ENCODE data around the gene NUB1.
A peak's percentile ranks its signal among the peaks of the same experiment; 100 is the strongest.

Gene NUB1

GRCh38 chr7:151315038-151315655 is 26.5 kb upstream of the NUB1 start:
- peak; percentile 75 for DNase-seq

GRCh38 chr7:151316896-151317295 is 24.7 kb upstream of the NUB1 start:
- DNase-seq = no peak

GRCh38 chr7:151317936-151318335 is 23.7 kb upstream of the NUB1 start:
- DNase-seq = no peak

- no peak for DNase-seq
Measured at GRCh38 chr7:151319189-151319588, 22.4 kb upstream of the NUB1 start.

GRCh38 chr7:151320263-151320845 is 21.3 kb upstream of the NUB1 start:
- DNase-seq = no peak

GRCh38 chr7:151321341-151321740 is 20.3 kb upstream of the NUB1 start:
- no peak for DNase-seq

DNA sequence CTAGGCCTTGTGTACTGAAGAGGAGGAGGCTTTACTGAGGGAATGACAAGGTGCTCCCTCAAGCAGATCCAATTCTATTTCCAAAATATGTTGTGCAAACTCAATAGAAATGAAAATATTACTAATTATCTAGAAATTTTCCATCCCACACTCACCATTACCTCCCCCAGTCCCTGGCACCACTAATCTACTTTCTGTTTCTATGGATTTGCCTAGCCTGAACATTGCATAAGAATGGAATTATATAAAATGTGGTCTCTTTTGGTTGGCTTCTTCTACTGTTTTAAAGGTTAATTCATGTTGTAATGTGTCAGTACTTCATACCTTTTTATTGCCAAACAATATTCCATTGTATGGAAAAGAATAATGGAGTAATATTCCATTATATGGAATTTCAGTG is 18.7 kb upstream of the NUB1 start:
- DNase-seq = no peak

DNA sequence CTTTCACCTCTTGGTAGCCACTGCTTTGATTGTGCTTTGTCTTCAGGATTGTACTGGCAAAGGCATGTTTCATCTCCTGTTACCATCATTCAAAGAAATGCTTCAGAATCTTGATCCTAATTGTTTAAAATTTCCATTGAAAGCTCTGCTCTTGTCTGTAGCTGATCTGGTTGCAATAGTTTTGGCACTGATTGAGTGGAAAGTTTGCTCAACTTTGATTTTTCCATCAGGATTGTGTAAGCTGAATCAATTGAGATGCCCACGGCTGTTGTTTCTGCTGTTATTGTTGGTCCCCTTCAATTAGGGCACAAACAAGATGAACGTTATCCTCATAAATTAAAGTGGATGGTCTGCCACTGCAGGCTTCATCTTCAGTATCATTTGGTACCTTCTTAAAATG is 14.6 kb upstream of the NUB1 start:
- no peak for DNase-seq

GRCh38 chr7:151327659-151328058 is 14.0 kb upstream of the NUB1 start:
- no peak for DNase-seq

DNA sequence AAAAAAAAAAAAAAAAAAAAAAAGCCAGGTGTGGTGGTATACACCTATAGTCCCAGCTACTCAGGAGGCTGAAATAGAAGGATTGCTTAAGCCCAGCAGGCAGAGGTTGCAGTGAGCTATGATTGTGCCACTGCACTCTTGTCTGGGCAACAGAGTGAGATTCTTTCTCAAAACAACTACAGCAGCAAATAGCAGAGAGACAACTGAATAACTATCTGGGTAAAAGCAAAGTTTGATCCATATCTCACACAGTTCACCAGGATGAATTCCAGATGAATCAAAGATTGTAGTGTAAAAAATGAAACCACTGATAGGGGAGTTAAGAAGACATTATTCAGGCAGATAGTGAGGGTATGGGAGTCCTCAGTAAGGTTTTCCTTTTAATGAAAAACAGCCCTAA is 11.4 kb upstream of the NUB1 start:
- no peak for DNase-seq

DNA sequence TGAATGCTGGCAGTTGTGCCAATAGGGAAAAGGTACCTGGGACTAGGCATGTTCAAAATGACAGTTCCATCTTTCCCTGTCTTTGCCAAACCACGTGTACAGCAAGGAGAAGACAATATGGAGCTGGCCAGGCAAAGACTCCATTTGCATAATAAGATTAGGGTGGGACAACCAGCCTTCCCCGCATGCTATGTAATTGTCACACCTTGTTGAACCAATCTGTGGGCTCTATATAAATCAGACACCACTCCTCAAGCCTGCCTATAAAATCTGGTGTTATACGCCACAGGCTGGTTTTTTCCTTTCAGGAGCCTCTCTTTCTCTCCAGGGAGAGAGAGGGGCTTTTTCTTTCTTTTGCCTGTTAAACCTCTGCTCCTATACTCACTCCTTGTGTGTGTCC is 11.0 kb upstream of the NUB1 start:
- DNase-seq = no peak

DNA sequence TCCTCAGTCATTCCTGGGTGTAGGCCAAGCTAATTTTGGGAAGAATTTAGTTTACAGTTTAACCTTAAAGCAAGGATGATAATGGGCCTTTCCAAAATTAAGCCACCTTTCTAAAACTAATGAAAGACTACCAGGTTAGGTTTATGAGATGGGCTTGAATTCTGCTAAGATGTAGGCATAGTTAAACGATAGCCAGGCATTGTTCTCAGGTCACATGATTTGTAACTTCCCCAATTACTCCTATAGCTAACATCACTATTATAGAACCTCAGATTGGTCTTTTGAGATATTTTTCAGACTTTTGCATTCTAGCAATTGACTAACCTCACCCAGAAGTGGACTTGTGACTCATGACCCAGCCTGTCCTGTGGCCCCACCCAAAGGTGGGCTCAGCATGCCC is 7.0 kb upstream of the NUB1 start:
- DNase-seq = no peak

DNA sequence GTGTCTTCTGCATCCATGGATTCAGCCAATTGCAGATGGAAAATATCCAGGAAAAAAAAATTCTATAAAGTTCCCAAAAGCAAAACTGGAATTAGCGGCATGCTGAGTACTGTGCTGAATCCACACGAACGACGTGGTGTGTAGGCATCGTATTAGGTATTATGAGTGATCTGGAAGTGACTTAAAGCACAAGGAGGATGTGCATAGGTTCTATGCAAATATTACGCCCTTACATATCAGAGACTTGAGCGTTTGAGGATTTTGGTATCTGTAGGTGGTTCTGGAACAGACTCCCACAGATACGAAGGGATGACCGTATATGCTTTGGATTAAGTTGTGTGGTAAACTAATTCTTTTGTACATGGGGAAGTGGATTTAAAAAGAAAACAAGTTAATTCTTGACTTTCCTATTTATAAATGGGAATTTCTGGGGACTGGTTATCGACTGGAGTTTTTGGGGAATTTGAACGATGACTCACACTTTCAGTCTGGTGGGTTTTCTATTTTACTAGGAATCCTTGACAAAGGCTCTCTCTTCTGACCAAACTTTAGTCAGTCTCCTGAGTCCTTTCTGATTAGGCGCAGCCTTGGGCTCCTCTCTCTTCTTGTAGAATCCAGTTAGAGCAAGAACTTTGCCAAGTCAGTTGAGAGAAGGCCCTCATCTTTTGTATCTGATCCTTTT is 5.4 kb upstream of the NUB1 start:
- no peak for DNase-seq

GRCh38 chr7:151337346-151337745 is 4.3 kb upstream of the NUB1 start:
- DNase-seq = no peak

DNA sequence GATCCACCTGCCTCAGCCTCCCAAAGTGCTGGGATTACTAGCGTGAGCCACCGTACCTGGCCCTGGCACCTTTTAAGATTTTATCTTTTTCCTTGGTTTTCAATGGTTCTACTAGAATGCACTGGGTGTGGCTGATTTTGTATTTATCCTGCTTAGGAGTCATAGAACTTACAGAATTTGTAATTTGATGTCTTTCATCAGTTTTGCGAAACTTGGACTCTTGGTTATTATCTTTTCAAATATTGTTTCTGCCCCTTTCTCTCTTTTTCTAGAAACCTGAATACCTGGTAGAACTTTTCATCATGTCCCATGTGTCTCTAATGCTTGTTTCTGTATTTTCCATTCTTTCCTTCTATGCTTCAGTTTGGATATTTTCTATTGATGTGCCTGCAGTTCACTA is 2.8 kb upstream of the NUB1 start:
- DNase-seq = no peak

DNA sequence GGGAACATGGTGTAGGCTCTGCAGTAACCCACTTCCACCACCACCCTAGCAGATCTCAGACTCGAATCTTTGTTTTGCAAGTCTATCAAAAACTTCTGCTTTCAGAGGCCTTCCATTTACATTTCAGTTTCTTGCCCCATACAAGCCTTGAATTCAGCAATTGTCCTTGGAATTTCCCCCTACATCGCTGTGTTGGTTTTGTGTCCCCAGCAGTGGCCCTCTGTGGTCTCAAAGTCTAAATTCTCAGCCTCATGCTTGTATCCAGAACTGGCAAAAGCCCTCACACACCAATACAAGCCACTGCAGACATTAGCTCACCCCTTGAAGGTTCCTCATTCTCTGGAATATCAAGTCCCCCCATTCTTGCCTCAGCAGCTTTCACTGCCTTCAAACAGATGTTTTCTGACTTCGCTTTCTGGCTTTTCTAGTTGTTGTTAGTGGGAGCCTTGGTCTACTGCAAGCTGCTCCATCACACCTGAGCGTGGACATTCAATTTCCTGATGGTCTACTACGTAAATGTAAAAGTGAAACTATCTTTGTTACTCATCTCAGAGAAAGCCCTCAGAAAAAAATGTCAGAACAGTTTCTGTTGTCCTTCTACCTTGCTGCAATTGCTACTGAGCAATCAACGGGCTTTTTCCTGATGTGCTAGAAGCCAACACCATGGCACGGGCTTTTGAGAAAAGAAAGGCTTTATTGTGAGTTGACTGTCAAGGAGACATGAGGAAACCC is 1.8 kb upstream of the NUB1 start:
- no peak for DNase-seq

DNA sequence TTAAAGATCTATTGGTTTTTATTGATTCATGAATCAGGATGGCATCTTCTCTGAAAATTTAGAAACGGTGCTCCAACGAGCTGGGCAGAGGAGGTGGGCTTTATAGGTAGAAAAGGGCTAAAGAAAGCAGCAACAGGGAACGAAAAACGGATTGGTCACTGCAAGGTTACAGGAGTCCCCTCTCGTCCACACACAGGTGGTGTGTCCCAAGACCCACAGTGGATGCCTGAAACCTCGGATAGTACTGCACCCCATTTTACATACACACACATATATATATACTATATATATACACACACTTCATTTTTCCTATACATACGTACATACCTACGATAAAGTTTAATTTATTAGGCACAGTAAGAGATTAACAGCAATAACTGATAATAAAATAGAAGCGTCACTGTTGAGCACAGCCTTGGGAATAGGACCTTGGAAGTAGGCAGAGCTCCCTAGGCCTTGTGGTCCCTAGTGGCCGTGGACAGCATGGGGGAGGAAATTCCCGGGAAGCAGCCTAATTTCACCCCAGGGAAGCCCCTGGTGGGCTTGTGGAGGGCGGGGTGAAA is 737 bp upstream of the NUB1 start:
- DNase-seq = no peak

DNA sequence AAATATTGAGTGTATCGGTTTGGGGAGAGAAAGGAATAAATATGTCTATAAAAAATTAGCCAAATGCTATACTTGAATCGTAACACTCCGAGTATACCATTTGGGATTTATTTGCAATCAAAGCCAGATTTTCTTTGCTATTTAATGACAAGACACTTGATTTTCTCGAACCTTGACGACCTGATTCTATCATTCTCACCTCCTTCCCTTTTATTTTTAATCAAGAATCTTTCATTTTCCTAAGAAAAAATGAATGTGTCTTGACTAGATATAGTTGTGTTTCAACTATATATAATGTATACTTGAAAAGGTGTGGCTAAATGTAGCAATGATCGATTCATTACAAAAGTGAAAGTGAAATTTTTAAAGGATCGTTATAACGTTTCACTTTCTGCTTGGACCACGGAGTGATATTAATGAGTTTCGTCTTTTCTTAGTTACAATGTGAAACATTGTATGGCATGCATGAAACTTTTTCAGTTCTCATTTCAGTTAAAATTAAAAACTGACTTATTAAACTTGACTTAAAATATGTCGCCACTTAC is 562 bp downstream of the NUB1 start:
- no peak for DNase-seq

GRCh38 chr7:151342811-151343210 is 1.2 kb downstream of the NUB1 start:
- DNase-seq = no peak

- no peak for DNase-seq
Measured at GRCh38 chr7:151343516-151343915, 1.9 kb downstream of the NUB1 start.

DNA sequence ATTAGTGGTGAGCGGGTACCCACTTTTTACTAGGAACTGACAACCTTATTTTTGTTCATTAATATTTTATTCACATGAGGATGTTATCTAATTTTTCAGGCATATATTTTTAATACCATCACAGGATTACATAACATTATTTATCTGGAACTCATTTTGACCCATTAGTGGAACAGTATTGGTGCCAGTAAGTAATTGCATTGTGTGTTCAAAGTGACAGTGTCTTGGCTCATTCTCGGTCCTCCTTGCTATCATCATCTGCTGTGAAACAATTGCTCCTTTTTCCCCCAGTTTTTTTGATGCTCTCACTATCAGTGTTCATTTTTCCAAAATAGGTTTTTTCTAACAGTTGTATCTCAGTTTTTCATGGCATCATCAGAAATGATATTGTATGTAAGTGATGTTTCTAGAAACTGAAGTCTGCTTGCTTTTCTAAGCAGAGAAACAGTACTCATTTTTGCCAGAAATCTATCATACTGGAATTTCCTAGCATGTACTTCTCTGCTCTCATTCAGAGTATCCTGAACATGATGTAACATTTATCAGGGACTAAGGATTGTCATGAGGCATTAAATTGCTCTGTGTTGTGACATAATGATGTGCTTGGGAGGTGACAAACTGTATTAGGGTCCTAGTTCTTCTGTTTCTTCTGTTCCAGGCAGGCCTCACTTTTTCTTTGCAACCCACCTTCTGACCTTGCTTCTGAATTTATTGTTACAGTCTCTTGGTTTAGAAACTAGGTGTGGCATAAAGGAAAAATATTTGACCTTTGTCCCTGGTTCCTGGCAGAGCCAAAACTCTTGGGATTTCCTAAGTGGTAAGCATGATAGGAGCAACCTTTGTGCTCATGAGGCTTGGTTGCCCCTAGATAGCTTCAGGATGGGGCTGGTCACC is 4.2 kb downstream of the NUB1 start:
- DNase-seq = no peak

DNA sequence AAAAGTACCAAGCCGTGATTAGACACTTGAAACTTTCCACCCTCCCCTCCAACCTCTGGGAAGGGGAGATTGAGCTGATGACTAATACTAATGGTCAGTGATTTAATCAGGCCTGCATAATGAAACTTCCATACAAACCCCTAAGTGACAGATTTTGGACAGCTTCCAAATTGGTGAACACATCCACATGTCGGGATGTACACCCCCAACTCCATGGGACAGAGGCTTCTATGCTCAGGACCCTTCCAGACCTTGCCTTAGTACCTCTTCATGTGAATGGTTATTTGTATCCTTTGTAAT is 4.8 kb downstream of the NUB1 start:
- DNase-seq = no peak

GRCh38 chr7:151347200-151347599 is 5.6 kb downstream of the NUB1 start:
- DNase-seq = no peak

Measured in left hindlimb (tissue), 1 donor.